GM06990 (cell line): ENCODE measurements around the gene RPTOR.
"Not testable (repeated sequence)": the region's sequence is repeated elsewhere in the genome, so short reads cannot be mapped to it uniquely, and the experiment has no call there.

Source experiments
- DNase-seq: peaks from one replicate; pipeline ENCODE4 v3.0.0-alpha.2; 2011; ENCODE audit not compliant: insufficient read length; ENCODE audit errors: extremely low read depth
- H3K27me3 ChIP-seq: replicated peaks from 2 replicates; pipeline ENCODE4 v1.6.0; 2011; ENCODE audit warnings: low read length; ENCODE audit not compliant: control insufficient read depth, insufficient read depth
- H3K36me3 ChIP-seq: 2 replicates; pipeline ENCODE4 v1.5.1; 2011; ENCODE audit warnings: low read length; ENCODE audit not compliant: control insufficient read depth, insufficient read depth
- H3K4me3 ChIP-seq: replicated peaks from 2 replicates; pipeline ENCODE4 v1.5.1; 2011; ENCODE audit warnings: low read depth, mild to moderate bottlenecking, control low read depth, low read length
- TF ChIP-seq, protein P1 (sequence below): IDR thresholded peaks from 2 replicates; pipeline ENCODE4 v1.5.1; 2011; ENCODE audit warnings: low read length, control low read depth, mild to moderate bottlenecking, inconsistent platforms; ENCODE audit not compliant: insufficient read depth, poor library complexity, severe bottlenecking

RPTOR gene

DNA sequence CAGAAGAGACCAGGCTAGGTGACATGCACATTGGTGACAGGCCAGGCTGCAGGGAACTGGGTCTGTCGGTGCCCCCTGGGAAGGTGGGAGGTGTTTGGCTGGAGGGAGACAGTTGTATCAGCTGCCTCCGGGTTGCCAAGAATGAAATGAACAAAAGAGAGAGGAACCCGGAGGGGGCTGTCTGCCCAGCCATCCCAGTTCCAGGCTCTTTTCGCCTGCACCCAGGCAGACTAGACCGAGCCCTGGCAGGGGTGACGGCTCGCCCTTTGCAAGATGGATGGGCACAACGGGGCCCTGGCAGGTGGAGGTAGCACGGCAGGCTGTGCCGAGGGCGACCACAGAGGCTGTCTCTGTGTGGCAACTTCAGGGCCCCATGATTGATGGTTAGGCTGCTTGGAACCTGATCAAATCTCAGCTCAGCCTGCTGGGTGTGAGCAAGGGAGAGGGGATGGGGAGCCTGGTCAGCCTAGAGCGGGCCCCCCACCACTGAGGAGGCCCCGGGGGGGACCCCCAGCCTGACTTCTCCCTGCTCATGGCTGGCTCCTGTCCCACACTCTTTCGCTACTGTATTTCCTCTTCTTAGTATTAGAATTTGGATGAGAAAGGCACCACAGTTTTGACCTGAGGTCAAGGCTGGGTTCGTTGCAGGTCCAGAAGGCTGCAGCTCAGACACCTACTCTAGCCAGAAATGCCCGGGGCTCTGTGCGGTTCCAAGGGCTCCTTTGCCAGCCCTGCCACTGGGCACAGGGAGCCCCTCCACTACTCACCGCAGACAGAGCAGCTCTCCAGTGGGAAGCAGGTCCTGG lies 328.1 kb downstream of the RPTOR start:
- Histone ChIP-seq H3K36me3 (peaks cover 4% of the 10 kb centered on the region), H3K4me3 (no peak overlapping the region), H3K27me3 (no peaks in the 10 kb centered on the region)
- DNase-seq = no peak
- TF ChIP-seq, protein P1, sequence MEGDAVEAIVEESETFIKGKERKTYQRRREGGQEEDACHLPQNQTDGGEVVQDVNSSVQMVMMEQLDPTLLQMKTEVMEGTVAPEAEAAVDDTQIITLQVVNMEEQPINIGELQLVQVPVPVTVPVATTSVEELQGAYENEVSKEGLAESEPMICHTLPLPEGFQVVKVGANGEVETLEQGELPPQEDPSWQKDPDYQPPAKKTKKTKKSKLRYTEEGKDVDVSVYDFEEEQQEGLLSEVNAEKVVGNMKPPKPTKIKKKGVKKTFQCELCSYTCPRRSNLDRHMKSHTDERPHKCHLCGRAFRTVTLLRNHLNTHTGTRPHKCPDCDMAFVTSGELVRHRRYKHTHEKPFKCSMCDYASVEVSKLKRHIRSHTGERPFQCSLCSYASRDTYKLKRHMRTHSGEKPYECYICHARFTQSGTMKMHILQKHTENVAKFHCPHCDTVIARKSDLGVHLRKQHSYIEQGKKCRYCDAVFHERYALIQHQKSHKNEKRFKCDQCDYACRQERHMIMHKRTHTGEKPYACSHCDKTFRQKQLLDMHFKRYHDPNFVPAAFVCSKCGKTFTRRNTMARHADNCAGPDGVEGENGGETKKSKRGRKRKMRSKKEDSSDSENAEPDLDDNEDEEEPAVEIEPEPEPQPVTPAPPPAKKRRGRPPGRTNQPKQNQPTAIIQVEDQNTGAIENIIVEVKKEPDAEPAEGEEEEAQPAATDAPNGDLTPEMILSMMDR = no peak

DNA sequence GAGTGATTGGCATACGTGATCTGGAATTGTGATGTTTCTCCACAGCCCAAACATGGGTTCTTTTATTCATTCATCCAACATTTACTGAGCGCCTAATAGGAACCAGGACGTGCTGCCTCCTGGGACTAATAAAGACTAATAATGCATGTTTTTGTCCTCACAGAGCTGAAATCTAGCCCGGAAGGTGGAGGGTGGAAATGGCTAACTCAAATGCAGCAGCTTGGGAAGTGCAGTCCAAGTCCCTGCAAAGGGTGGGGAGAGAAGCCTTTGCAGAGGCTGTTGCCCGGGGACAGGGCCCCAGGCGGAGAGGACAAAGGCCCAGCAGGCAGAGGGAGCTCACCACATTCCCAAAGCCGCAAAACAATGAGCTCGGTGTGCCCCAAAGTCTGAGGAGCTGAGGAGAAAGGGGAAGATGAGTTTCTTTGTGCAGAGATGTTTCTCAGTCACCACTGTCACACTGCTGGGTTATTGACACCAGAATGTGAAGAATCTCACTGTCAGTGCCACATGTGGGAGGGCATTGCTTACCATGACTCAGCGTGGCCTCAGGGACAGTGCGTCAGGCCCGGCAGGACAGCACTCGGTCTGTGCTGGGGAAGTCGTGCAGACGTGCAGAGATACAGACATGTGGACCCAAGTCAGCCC lies 328.8 kb downstream of the RPTOR start:
- Histone ChIP-seq H3K27me3 (no peaks in the 10 kb centered on the region), H3K4me3 (no peak overlapping the region), H3K36me3 (peaks cover 4% of the 10 kb centered on the region)
- no peak for DNase-seq
- TF ChIP-seq, protein P1 = no peak

DNA sequence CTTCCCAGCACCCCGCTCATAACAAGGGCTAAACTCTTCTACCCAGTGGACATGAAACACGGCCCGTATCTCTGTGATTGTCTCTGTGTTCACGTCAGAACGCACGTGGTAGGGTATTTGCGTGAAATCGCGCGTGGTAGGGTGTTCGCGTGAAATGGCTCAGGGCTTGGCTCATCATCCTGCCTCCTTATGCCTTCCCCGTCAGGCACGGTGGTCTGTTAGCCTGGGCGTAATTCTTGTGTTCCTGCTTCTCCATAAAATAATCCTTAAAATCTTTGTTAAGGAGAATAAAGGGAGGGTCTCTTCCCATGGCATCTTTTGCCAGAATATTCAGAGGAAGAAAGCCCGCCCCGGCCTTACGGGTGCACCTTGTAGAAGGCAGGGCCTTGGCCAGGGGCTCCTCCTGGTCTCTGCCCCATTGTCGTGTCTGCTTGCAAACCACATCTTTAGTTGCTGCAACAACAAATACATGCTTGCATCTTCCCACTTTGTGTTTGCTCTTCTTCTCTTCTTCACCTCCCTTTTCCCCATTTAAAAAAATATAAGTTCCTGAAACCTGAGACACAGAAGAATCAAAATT lies 330.3 kb downstream of the RPTOR start:
- Histone ChIP-seq H3K27me3 (no peaks in the 10 kb centered on the region), H3K36me3 (peaks cover 4% of the 10 kb centered on the region), H3K4me3 (no peak overlapping the region)
- TF ChIP-seq, protein P1 = no peak
- no peak for DNase-seq

DNA sequence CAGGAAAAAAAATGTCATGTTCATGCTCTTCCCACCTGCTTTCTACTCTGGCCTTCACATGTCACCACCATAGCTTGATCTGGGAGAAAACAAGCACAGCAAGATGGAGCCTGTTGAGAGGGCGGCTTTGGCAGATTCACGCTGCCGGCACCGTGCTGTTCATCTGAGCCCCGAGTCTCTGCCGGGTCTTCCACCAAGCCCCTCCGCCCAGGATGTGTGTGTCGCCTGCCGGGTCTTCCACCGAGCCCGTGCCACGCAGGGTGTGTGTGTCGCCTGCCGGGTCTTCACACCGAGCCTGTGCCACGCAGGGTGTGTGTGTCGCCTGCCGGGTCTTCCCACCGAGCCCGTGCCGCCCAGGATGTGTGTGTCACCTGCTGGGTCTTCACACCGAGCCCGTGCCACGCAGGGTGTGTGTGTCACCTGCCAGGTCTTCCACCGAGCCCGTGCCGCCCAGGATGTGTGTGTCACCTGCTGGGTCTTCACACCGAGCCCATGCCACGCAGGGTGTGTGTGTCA lies 330.9 kb downstream of the RPTOR start:
- H3K36me3 ChIP-seq, H3K27me3 ChIP-seq, DNase-seq, H3K4me3 ChIP-seq: not testable (repeated sequence)

DNA sequence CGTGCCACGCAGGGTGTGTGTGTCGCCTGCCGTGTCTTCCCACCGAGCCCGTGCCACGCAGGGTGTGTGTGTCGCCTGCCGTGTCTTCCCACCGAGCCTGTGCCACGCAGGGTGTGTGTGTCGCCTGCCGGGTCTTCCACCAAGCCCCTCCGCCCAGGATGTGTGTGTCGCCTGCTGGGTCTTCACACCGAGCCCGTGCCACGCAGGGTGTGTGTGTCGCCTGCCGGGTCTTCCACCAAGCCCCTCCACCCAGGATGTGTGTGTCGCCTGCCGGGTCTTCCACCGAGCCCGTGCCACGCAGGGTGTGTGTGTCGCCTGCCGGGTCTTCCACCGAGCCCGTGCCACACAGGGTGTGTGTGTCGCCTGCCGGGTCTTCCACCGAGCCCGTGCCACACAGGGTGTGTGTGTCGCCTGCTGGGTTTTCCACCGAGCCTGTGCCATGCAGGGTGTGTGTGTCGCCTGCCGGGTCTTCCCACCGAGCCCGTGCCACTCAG lies 331.9 kb downstream of the RPTOR start:
- not testable (repeated sequence) for H3K27me3 ChIP-seq, H3K4me3 ChIP-seq, DNase-seq, H3K36me3 ChIP-seq

DNA sequence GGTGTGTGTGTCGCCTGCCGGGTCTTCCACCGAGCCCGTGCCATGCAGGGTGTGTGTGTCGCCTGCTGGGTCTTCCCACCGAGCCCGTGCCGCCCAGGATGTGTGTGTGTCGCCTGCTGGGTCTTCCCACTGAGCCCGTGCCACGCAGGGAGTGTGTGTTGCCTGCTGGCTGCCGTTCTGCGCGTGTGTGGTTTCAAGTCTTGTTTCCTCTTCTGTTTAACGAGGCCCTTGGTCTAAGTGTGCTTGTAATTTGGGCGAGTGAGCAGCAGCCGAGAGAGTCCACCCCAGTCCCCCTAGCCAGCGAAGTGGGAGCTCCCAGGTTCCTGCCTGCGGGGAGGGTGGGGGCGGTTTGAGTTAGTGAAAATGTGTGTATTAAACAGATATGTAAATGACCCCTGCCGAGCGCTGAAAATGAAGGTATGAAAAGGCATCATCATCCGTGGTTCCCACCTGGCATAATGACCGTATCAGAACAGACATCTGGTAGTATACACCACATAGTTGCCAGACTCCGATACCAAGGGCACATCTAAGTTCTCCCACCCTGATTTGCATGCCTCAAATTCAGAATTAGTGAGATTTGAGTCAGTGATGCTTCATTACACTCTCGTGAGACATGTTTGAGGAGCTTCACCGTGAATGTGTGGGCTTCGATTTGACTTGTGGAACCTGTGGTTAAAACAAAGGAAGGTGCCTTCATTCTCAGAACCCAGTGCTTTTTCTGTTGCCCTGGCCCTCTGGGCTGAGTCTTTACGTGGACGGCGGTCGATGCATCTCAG lies 332.5 kb downstream of the RPTOR start:
- TF ChIP-seq, protein P1 = no peak
- Histone ChIP-seq H3K4me3 (no peak overlapping the region), H3K27me3 (no peaks in the 10 kb centered on the region), H3K36me3 (peaks cover 5% of the 10 kb centered on the region)
- peak; percentile 78 for DNase-seq
